Stimulated activated CD4-positive, alpha-beta T cell treated with anti-CD3 and anti-CD28 coated beads, Interleukin-1b, Interleukin-23, amount 100 ng/mL, for 48 hours (primary cell): ENCODE results near the gene TCL1A.
"Not testable (repeated sequence)": the region's sequence is repeated elsewhere in the genome, so short reads cannot be mapped to it uniquely, and the experiment has no call there.

Experiments
- DNase-seq: peaks from one replicate; pipeline ENCODE4 v3.0.0-alpha.2; 2020

The TCL1A gene

DNA sequence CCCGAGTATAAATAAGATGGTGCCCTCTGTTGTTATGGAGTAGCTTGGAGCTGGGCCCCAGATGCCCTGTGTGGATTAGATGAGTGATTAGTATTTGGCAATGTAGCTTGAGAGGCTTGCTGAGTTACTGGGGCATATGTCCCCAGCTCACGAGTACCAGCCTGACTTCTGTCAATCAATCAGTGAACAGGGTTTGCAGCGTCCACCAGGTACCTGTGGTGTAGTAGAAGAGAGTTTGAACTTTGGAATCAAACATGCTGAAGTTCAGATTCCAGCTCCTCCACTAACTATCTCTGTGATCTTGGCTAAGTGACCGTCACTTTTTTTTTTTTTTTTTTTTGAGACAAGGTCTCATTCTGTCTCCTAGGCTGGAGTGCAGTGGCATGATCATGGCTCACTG lies 39.3 kb downstream of the TCL1A start:
- DNase-seq, result no peak

DNA sequence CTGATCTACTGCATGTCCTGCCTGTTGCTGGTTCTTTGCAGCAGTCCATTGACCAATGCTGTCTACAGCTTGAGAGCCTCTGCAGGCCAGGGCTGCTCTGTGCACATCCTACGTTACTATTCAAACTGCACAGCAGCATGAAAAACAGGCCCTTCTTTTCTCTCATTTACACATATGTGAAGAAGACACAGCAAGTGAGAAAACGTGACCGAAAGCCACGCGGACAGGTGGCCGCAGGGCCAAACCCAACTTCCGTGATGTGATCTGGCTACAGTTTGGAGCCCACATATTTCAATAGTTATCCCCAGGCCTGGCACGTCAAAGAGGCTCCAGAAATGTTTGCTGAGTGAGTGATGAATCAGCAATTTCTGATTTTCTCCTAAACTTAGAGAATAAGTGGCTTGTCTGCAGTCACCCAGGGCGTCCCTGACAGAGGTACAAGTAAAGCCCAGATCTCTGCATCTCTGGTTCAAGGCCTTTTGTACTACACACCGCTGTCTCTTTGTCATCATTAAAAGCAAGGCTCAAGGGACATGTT lies 45.6 kb downstream of the TCL1A start:
- no peak for DNase-seq

DNA sequence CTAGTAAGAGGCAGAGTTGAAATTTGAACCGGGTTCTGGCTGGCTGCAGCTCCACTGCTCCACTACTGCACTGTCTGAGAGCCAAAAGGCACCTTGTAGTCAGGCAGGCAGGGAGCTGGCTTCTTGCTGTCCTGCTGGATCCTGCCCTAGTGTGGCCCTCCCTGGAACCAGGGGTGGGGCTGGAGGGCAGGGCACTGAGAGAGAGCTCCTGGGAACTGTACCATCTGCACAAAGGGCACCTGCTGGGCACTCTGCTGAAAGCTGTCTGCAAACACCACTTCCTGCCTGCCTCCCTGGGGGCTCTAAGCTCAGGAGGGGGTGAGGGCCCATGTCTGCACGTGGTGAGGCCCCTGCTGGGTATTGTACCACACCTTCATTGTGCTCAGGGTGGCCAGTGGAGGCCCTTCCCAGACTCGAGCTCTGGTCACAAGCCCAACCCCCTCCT lies 46.7 kb downstream of the TCL1A start:
- DNase-seq, result no peak

DNA sequence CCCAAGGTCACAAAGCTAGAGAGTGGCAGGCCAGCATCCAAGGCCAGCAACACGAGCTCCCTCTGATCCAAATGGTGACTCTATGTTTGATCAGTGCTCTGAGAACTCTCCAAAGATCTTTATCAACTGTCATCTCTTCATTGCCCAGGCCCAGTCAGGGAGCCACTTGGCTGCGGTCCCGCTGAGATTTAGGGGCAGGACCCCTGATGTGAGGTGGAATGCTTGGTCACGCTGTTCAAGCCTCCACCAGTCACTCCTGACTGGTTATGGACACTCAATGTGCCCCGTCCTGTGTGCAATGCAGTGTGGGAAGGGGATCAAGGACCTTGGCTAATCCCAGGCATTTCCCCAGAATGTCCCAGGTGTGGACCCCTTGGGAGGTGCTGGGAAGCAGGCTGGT lies 47.5 kb downstream of the TCL1A start:
- no peak for DNase-seq

DNA sequence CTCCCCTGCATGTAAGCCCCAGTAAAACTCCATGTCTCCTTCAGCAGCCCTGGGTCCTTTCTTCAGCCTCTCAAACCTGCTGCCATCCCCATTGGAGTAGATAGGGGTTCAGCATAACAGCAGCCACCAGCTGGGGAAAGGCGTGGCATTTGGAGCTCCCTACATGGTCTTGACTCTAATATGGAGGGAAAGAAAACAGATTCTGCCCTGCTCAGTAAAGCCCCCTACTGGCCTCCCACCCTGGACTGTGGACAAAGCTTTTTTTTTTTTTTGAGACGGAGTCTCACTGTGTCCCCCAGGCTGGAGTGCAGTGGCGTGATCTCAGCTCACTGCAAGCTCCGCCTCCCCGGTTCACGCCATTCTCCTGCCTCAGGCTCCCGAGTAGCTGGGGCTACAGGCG lies 48.4 kb downstream of the TCL1A start:
- not testable (repeated sequence) for DNase-seq

DNA sequence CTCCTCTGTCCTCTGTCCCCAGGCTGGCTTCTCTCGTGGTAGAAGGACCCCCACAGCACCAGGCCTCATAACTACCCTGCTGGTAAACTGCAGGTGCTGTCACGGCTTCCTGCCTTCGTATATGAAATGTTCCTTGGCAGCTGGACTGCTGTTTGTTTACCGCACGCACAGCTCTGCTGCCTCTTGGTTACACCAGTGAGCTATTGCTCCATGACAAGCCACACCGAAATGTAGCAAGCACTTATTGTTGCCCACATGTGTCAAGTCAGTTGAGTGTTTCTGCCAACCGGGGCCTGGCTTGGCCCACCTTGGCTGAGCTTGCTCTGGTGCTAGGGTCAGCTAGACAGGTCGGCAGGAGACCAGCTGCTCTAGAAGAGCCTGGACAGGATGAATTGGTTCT lies 49.4 kb downstream of the TCL1A start:
- no peak for DNase-seq

DNA sequence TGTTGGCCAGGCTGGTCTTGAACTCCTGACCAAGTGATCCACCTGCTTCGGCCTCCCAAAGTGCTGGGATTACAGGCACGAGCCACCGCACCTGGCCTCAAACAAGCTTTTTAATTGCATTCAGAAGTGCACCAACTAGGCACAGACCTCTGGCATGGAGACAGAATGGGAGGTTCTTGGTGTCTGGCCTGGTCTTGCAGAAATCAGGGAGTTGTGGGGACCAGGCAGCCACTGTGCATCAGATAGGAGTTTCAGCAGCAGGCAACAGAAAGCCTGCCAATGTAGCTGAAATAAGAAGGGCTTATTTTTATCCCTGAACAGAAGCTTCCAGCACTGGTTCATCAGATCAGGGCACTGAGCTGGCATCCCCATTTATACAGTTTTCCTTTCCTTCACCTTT lies 49.9 kb downstream of the TCL1A start:
- no peak for DNase-seq

DNA sequence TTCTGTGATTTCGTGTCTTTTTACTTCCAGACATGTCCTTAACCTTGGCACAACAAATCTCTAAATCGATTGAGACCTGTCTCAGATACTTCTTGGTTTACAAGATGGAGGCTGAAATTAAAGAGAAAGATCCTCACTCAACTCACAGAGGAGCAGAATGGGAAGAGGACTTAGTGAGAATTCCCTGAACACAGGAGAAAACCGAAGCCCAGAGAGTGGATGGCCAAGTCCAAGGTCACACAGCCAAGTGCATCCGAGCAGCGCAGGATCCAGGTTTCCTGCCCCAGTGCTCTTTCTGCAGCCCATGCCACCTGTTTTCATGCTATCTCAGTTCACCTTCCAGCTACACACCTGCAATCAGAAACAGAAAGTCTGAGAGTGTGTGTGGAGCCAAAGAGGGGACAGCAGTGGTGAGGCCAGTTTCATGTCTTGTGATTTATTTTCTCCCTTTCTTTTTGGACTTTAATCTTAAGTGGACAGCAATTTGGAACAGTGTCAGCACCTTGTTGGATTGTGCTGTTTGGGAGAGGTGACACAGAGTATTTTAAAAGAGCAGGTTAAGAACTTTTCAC lies 50.6 kb downstream of the TCL1A start:
- DNase-seq, result no peak

DNA sequence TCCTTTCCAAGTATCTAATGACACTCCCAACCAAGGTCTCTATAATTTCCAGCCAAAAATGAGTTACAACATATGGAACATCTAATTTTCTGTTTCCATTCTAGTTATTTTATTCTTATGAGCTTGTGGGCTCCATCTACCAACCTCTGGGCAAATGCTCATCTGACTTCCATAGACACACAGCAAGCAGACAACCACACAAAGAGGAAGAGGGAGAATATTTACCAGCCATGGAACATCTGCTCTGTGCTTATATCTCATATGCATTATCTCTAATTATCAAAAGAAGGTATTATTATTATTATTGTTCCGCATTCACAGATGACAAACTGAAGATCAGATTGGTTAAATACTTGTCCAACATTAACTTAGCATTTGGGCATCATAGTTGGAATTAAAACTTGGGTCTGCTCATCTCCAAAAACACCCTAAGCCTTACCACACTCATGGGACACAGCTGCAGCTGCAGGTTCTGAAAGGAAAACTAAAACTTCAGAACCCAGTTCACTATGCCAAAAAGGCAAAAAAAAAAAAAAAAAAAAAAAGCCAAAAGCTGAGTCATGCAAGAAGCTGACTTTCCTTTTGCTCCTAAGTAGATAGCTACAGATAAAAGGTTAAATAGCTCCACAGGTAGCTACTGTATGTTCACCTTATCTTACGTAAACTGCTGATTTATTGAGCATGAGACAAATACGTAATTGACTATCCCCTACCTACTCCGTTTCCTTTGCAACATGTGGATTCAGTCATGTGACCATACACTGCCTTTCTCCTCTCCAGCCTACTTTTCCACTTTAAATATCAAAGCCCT lies 51.3 kb downstream of the TCL1A start:
- no peak for DNase-seq

DNA sequence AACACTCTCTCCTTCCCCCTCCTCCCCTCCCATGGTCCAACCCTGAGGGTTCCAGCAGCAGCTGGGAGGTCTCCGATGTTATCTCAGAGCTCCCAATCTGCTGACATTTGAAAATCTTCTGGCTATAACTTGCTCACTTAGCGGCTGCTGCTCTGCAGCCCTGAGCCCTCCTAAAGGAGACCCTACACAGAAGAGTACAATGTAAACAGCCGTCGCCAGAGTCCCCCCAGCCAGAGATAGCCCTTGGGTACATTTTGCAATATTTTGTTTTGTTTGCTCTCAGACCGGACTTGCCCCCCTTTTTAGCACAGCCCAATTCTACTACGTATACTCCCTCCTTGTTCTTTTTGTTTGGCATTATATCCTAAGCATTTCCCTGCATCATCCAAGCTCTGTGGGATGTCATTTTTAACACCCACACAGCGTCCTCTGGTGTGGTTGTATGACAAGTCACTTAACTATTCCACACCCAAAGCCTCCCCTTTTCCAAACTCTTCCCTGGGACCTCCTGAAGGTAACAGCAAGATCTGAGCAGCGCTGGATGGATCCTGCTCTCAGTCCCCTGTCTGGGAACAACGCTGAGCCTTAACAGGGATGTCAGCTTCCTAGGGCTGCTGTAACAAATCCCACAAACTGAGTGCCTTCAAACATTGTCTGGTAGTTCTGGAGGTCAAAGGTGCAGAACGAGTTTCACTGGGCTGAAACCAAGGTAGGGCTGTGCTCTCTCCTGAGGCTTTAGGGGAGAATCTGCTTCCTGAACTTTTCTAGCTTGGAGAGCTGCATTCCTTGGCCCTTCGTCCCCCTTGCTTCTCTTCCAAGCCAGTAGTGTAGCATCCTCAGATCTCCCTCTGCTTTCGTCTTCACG lies 53.0 kb downstream of the TCL1A start:
- DNase-seq, result no peak

DNA sequence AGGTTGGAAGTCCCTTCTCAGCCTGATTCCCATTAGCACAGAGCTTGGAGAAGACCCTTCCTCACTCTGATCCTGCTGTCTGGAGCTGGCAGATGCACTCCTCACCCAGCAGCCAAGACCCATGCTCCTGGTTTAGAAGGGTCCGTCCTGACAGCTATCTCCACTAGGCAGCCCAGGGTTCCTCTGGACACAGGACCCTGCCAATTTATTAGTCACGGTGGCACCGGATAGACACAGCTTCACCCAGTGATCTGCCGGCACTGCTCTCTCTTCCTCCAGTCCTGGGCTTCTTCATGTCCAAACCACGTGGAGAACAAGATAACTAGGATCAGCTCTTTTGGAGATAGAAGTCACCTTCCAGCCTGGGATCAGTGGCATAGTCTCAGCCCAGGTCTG lies 53.9 kb downstream of the TCL1A start:
- no peak for DNase-seq
